C4-2B (cell line): ENCODE results near the gene TRDMT1.
A peak's percentile ranks its signal among the peaks of the same experiment; 100 is the strongest.

Experiments
- H3K27ac ChIP-seq: fragments of 450-650 bp; 2 replicates; pipeline ENCODE4 v1.5.1; 2017
- ZFX ChIP-seq: fragments of 450-650 bp; IDR thresholded peaks from 2 replicates; pipeline ENCODE4 v1.6.1; 2017
- TF ChIP-seq, protein P1 (sequence below): fragments of 450-650 bp; conservative IDR thresholded peaks from 2 replicates; pipeline ENCODE4 v1.5.1; 2017; ENCODE audit warnings: mild to moderate bottlenecking

TRDMT1 gene

DNA sequence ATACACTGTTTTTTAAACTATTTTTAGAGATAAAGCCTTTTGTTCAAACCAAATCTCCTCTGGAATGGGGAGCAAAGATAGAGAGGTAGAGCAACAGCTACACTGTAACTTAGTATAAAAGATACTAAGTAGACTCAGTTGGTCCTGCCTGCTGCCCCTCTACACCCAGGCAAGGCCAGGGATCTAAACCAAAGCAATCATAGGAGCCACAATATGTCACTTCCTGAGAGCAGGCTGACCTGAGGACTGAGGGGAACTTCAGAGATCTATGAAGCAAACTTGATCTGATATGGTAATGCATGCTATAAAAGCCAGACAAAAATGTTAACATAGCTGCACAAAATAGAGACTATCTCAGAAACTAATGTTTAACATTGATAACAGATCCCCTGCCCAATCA is 7.0 kb upstream of the TRDMT1 start:
- H3K27ac ChIP-seq, result no peak overlapping the region

DNA sequence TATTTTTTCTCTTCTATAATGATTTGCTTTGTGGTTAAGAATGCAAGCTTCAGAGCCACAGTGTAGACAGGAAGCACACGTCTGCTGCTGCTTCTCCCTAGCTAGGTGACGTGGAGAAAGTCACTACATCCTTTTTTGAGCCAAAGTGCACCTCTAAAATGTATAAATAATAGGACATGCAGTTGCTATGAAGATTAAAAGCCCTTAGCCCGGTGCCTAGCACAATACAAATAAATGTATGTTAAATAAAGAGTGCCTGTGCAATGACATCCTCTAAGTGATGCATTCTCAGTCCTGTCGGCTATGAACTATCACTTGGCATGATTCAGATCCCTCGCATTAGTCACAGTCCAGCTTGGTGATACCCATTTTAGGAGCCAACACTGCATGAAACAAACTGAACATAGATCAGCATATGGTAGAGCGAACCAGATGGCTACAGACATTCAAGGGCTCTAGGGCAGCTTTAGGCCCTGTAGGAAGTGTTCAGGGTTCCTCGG is 4.8 kb upstream of the TRDMT1 start:
- no peak for TF ChIP-seq ZFX
- no peak overlapping the region for H3K27ac ChIP-seq

More for the DNA sequence above, 7.0 kb upstream of the TRDMT1 start:
- no peak for TF ChIP-seq ZFX
- TF ChIP-seq, protein P1, sequence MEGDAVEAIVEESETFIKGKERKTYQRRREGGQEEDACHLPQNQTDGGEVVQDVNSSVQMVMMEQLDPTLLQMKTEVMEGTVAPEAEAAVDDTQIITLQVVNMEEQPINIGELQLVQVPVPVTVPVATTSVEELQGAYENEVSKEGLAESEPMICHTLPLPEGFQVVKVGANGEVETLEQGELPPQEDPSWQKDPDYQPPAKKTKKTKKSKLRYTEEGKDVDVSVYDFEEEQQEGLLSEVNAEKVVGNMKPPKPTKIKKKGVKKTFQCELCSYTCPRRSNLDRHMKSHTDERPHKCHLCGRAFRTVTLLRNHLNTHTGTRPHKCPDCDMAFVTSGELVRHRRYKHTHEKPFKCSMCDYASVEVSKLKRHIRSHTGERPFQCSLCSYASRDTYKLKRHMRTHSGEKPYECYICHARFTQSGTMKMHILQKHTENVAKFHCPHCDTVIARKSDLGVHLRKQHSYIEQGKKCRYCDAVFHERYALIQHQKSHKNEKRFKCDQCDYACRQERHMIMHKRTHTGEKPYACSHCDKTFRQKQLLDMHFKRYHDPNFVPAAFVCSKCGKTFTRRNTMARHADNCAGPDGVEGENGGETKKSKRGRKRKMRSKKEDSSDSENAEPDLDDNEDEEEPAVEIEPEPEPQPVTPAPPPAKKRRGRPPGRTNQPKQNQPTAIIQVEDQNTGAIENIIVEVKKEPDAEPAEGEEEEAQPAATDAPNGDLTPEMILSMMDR, result no peak

DNA sequence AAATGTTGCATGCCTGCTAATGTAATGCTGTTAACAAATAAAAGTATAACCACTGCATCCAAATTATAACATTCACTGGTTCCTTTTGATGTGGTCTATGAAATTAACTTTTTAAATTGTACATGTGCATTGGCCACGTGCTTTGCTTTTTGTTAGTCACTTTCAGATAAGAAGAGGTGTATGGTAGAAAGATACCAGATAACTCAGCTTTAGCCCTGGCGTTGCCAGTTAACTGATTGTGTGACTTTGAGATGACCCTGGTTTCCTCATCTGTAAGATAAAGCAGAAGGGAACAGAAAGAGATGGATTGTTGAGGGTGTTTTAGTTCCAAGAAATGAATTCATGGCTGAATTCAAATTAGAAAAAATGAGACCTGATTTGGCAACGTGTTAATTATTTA is 1.9 kb upstream of the TRDMT1 start:
- no peak for TF ChIP-seq ZFX
- TF ChIP-seq, protein P1, result no peak
- H3K27ac ChIP-seq, result no peak overlapping the region

DNA sequence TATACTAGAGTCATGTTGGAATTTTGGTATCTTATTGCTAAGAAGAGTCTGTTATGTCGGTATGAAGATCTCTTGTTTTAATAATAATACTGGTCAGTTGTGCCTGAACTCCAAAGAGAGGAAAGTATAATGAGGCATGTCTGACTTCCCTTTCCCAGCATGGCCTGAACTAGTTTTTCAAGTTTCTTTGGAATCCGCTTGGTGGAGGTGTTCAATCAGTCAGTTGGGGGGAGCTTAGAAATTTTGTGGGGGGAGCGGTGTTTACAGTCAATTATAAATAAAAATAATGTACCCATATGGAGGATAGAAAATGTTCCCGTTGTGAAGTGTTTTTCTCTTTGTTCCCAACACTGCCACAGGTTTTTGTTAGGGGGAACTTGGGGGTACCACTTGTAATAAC is 1.5 kb upstream of the TRDMT1 start:
- no peak for TF ChIP-seq ZFX
- TF ChIP-seq, protein P1, result no peak
- no peak overlapping the region for H3K27ac ChIP-seq

DNA sequence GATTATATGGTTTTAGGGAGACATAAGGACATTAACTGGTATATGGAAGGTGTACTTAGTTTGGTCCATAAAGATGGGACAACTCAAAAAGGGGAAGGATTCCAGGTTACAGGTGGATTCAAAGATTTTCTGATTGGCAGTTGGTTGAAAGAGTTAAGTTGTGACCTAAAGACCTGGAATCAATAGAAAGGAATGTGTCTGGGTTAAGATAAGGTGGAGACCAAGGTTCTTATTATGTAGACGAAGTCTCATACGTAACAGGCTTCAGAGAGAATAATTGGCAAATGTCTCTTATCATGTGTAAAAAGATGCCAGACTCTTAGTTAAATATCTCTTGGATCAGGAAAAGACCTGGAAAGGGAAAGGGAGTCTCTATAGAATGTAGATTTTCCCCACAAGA is 1.0 kb upstream of the TRDMT1 start:
- no peak overlapping the region; the same call in 1 of the 2 replicates for H3K27ac ChIP-seq
- no peak for TF ChIP-seq ZFX
- TF ChIP-seq, protein P1, result no peak

DNA sequence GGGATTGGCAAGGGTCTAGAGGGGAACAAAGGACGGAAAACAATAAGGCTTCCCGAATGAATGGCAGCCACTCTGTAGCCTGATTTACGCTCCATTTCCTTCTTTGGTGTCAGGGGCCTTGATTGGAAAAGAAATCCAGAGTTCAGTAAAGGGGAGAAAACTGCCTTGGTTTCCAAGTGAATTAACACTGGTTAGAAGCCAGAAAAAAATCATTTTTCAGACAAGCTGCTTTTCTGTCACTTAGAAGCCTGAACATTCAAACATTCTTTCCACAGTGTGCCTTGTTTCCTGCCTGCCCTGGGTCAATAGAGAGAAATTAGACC is 283 bp upstream of the TRDMT1 start:
- TF ChIP-seq ZFX, result no peak; the same call in 1 of the 2 replicates
- TF ChIP-seq, protein P1, result no peak
- H3K27ac ChIP-seq, result peak overlapping the region; percentile 79

DNA sequence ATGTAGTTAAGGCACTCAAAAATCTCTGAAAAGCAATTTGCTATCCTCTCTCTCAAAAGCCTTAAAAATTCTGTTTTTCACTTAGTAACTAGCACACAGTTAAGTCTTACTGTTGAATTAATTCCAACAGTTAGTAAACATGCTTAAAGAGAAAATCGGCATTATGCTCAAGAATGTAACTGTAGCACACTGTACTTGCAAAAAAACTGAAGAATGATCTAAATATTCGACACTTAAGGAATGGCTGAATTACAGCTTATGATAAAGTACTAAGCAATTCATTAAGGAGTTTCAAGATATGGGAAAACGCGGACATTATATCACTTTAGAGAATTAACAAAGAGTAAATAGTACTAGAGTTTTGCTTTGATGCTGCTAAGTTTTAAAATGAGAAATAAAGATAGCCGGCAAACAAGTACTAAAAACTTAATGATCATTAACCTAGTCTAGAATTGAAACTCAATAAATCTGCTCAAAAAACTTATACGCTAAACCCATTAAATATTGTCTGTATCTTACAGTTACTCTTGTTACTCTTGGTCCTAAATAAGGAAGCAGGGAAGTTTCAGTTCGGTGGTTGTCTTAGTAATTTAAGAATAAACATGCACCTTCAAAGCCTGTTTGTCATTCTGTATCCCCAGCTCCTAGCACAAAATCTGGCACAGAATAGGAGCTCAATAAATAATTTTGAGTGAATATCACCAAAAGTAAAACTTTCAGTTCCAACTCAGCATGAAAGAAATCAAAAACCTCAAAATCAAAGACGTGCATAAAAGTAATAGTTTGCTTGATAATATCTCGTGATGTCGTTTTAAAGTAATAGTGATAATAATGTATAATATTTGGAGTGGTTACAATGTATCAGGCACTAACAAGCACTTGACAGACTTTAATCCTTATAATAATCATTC is 1.2 kb downstream of the TRDMT1 start:
- no peak for TF ChIP-seq ZFX
- TF ChIP-seq, protein P1, result no peak
- H3K27ac ChIP-seq, result peak overlapping the region; percentile 79

DNA sequence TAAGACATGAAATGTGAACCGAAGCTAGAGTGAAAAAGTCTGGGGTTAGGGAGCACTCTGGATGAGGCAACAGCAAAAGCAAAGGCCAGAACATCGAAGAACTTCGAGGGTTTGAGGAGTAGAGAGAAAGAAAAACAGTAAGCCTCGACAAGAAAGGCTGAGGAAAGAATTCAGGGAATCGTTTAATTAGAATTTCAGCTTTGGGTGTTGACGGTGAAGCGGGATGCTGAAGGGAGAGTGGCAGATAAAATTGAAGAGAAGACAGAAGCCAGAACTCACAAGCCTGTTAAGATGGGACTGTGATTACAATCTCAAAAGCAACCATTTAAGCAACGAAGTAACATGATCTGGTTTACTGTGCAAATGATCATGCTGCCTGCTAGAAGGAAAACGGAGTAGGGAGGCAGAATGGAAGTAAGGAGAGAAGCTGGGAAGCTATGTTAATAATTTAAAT is 2.1 kb downstream of the TRDMT1 start:
- TF ChIP-seq, protein P1, result no peak
- TF ChIP-seq ZFX, result no peak
- H3K27ac ChIP-seq, result no peak overlapping the region; the same call in 1 of the 2 replicates
